HepG2 (cell line): ENCODE results near the gene ATPAF2. TPM values are rescaled to one million over a fixed set of nuclear protein-coding genes. Genes with fewer than 3 reads are reported as not detected.

Experiments
- CC2D1A ChIP-seq: sonication (generic); formaldehyde crosslinking; IDR thresholded peaks from 2 replicates; pipeline ENCODE4 v1.8.1; 2023; ENCODE audit warnings: mild to moderate bottlenecking, missing genetic modification reagents
- CREB1 ChIP-seq, 2 experiments: fragments of 450-650 bp in 1 of 2; IDR thresholded peaks; 2 replicates each; pipeline ENCODE4 v1.6.1; 2016 to 2017; ENCODE audit warnings: control low read depth in 1 of 2, mild to moderate bottlenecking in 1 of 2, missing compliant biosample characterization in 1 of 2, missing genetic modification characterization in 1 of 2
- CREM ChIP-seq, 2 experiments: sonication (generic) in 1 of 2; formaldehyde crosslinking in 1 of 2; IDR thresholded peaks; 2 replicates each; pipeline versions ENCODE4 v1.4.0 to v1.6.1; 2016 to 2020; ENCODE audit warnings: antibody characterized with exemption in 1 of 2, mild to moderate bottlenecking in 1 of 2, missing genetic modification reagents in 1 of 2
- FIP1L1 ChIP-seq: fragments of 200-400 bp; formaldehyde crosslinking; IDR thresholded peaks from 2 replicates; pipeline ENCODE4 v1.6.1; 2018; ENCODE audit warnings: low read depth, mild to moderate bottlenecking, low read length, moderate library complexity, borderline replicate concordance; ENCODE audit not compliant: insufficient read depth
- MTF2 ChIP-seq: sonication (generic); formaldehyde crosslinking; IDR thresholded peaks from 2 replicates; pipeline ENCODE4 v1.5.0; 2020; ENCODE audit warnings: missing genetic modification reagents, borderline replicate concordance
- NFE2L2 ChIP-seq: fragments of 150-350 bp; IDR thresholded peaks from 2 replicates; pipeline ENCODE4 v1.6.1; 2014; ENCODE audit warnings: low read length
- PRMT3 ChIP-seq: sonication (generic); formaldehyde crosslinking; IDR thresholded peaks from 2 replicates; pipeline ENCODE4 v1.8.1; 2022; ENCODE audit warnings: low read depth, mild to moderate bottlenecking, moderate library complexity, missing genetic modification reagents, borderline replicate concordance
- SRY ChIP-seq: sonication (generic); formaldehyde crosslinking; IDR thresholded peaks from 2 replicates; pipeline ENCODE4 v1.8.0; 2022; ENCODE audit warnings: mild to moderate bottlenecking, missing genetic modification reagents
- THYN1 ChIP-seq: sonication (generic); formaldehyde crosslinking; IDR thresholded peaks from 2 replicates; pipeline ENCODE4 v1.8.1; 2023; ENCODE audit warnings: low read depth, mild to moderate bottlenecking, moderate library complexity, missing genetic modification reagents, borderline replicate concordance
- TP53 ChIP-seq: sonication (generic); formaldehyde crosslinking; conservative IDR thresholded peaks from 2 replicates; pipeline ENCODE4 v1.4.0; 2020; ENCODE audit warnings: missing genetic modification reagents
- ZBTB21 ChIP-seq: sonication (generic); formaldehyde crosslinking; IDR thresholded peaks from 2 replicates; pipeline ENCODE4 v1.4.0; 2020; ENCODE audit warnings: missing genetic modification reagents
- ZBTB7B ChIP-seq: sonication (generic); formaldehyde crosslinking; IDR thresholded peaks from 2 replicates; pipeline ENCODE4 v1.4.0; 2020; ENCODE audit warnings: missing genetic modification reagents
- ZNF143 ChIP-seq: sonication (generic); formaldehyde crosslinking; IDR thresholded peaks from 2 replicates; pipeline ENCODE4 v1.4.0; 2020; ENCODE audit warnings: missing genetic modification reagents
- ZNF589 ChIP-seq: sonication (generic); formaldehyde crosslinking; conservative IDR thresholded peaks from 2 replicates; pipeline ENCODE4 v1.8.0; 2022; ENCODE audit warnings: mild to moderate bottlenecking, moderate library complexity, missing genetic modification reagents
- polyA plus RNA-seq, 8 experiments: library from polyadenylated mRNA; depleted of rRNA in 3 of 8; stranded (reverse) in 7 of 8; unstranded in 1 of 8; fragments of >200 nt; fragmentation: Illumina TruSeq in 4 of 8; extraction: Trizol in 4 of 8; gene quantifications; 2 replicates each; pipeline versions ENCODE4 v1.2.1 to v1.2.3, GENCODE V29; 2011 to 2016; ENCODE audit warnings: low read depth in 4 of 8, missing spikeins in 1 of 8, mixed read lengths in 1 of 8; ENCODE audit not compliant: insufficient read depth in 1 of 8
- total RNA-seq, 5 experiments: library from RNA; depleted of rRNA; stranded (reverse); fragments of >200 nt; fragmentation: Illumina TruSeq; extraction: Trizol; gene quantifications; 2 replicates each; pipeline ENCODE4 v1.2.3, GENCODE V29; 2016; ENCODE audit warnings: low read depth in 1 of 5
- TF ChIP-seq, protein P1 (sequence below): sonication (generic); formaldehyde crosslinking; IDR thresholded peaks from 2 replicates; pipeline ENCODE4 v1.9.0; 2021; ENCODE audit warnings: missing genetic modification reagents, mild to moderate bottlenecking, borderline replicate concordance
- TF ChIP-seq, protein P2 (sequence below): sonication (generic); formaldehyde crosslinking; IDR thresholded peaks from 2 replicates; pipeline ENCODE4 v1.5.0; 2020; ENCODE audit warnings: mild to moderate bottlenecking, missing genetic modification reagents, moderate library complexity
- TF ChIP-seq, protein P3 (sequence below): sonication (generic); formaldehyde crosslinking; IDR thresholded peaks from 2 replicates; pipeline ENCODE4 v1.5.0; 2020; ENCODE audit warnings: mild to moderate bottlenecking, missing genetic modification reagents, borderline replicate concordance

Gene ATPAF2
- total and polyA plus RNA-seq, 2 of the 13 experiments (the other 11 are each of a cell fraction or from before 2014, with no cell fraction given), result 15.0 to 16.5 TPM

DNA sequence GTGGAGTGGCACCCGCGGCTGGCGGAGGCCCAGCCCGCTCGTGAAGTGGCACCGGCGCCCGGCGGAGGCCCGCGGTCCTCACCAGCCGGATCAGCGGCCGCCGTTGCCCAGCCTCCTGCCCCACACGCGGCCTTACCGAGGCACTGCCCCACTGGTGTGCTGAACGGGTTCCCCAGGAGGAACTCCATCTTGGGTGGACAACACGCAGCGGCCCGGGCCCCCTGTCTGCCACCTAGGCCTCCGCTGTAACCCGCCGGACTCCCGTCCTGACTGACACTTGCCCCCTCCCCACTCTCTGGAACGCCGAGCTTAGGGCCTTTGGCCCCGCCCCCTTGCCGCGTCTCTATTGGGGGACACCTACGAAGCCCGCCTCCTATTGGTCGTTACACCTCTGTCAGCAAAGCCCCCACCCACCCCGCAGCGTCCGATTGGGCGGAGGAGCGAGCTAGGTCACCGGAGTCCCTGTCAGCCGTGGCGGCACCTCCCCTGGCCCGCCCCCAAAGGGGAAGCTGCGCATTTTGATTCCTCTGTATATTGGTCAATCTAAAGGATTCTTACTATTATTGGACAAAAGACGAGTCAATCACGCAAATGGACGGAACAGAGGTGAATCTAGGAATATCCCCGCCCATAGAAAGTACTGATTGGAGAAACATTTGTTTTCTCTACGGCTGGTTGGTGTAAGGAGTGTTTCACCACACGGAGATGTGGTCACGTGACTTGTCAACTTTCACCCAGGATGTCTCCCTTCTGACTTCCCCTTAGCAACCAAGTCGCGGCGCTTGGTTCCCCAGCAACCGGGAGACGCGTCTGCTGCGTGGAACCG, 66.6 kb downstream of the ATPAF2 start, which contains the start of the genes DRC3 and TOM1L2 (continued):
- TF ChIP-seq PRMT3 (CRISPR knock-in tag) (no peak), CREM (IDR thresholded peaks at IDR 0.05) (peak; percentile 91), CREM (CRISPR knock-in tag; IDR thresholded peaks at IDR 0.05) (no peak), ZNF143 (CRISPR knock-in tag) (no peak), CREB1 (IDR thresholded peaks at IDR 0.05) (peak; percentile 92), CREB1 (CRISPR knock-in tag; IDR thresholded peaks at IDR 0.05) (peak; percentile 94), TP53 (CRISPR knock-in tag) (no peak; the same call in 1 of the 2 replicates), NFE2L2 (no peak), CC2D1A (CRISPR knock-in tag) (no peak), FIP1L1 (no peak), MTF2 (CRISPR knock-in tag) (no peak), SRY (no peak), THYN1 (CRISPR knock-in tag) (no peak), ZBTB7B (CRISPR knock-in tag) (no peak), ZNF589 (no peak), ZBTB21 (CRISPR knock-in tag) (no peak)
- TF ChIP-seq, protein P1, sequence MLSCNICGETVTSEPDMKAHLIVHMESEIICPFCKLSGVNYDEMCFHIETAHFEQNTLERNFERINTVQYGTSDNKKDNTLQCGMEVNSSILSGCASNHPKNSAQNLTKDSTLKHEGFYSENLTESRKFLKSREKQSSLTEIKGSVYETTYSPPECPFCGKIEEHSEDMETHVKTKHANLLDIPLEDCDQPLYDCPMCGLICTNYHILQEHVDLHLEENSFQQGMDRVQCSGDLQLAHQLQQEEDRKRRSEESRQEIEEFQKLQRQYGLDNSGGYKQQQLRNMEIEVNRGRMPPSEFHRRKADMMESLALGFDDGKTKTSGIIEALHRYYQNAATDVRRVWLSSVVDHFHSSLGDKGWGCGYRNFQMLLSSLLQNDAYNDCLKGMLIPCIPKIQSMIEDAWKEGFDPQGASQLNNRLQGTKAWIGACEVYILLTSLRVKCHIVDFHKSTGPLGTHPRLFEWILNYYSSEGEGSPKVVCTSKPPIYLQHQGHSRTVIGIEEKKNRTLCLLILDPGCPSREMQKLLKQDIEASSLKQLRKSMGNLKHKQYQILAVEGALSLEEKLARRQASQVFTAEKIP, result no peak
- TF ChIP-seq, protein P2, sequence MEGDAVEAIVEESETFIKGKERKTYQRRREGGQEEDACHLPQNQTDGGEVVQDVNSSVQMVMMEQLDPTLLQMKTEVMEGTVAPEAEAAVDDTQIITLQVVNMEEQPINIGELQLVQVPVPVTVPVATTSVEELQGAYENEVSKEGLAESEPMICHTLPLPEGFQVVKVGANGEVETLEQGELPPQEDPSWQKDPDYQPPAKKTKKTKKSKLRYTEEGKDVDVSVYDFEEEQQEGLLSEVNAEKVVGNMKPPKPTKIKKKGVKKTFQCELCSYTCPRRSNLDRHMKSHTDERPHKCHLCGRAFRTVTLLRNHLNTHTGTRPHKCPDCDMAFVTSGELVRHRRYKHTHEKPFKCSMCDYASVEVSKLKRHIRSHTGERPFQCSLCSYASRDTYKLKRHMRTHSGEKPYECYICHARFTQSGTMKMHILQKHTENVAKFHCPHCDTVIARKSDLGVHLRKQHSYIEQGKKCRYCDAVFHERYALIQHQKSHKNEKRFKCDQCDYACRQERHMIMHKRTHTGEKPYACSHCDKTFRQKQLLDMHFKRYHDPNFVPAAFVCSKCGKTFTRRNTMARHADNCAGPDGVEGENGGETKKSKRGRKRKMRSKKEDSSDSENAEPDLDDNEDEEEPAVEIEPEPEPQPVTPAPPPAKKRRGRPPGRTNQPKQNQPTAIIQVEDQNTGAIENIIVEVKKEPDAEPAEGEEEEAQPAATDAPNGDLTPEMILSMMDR (CRISPR knock-in tag), result no peak
- TF ChIP-seq, protein P3, sequence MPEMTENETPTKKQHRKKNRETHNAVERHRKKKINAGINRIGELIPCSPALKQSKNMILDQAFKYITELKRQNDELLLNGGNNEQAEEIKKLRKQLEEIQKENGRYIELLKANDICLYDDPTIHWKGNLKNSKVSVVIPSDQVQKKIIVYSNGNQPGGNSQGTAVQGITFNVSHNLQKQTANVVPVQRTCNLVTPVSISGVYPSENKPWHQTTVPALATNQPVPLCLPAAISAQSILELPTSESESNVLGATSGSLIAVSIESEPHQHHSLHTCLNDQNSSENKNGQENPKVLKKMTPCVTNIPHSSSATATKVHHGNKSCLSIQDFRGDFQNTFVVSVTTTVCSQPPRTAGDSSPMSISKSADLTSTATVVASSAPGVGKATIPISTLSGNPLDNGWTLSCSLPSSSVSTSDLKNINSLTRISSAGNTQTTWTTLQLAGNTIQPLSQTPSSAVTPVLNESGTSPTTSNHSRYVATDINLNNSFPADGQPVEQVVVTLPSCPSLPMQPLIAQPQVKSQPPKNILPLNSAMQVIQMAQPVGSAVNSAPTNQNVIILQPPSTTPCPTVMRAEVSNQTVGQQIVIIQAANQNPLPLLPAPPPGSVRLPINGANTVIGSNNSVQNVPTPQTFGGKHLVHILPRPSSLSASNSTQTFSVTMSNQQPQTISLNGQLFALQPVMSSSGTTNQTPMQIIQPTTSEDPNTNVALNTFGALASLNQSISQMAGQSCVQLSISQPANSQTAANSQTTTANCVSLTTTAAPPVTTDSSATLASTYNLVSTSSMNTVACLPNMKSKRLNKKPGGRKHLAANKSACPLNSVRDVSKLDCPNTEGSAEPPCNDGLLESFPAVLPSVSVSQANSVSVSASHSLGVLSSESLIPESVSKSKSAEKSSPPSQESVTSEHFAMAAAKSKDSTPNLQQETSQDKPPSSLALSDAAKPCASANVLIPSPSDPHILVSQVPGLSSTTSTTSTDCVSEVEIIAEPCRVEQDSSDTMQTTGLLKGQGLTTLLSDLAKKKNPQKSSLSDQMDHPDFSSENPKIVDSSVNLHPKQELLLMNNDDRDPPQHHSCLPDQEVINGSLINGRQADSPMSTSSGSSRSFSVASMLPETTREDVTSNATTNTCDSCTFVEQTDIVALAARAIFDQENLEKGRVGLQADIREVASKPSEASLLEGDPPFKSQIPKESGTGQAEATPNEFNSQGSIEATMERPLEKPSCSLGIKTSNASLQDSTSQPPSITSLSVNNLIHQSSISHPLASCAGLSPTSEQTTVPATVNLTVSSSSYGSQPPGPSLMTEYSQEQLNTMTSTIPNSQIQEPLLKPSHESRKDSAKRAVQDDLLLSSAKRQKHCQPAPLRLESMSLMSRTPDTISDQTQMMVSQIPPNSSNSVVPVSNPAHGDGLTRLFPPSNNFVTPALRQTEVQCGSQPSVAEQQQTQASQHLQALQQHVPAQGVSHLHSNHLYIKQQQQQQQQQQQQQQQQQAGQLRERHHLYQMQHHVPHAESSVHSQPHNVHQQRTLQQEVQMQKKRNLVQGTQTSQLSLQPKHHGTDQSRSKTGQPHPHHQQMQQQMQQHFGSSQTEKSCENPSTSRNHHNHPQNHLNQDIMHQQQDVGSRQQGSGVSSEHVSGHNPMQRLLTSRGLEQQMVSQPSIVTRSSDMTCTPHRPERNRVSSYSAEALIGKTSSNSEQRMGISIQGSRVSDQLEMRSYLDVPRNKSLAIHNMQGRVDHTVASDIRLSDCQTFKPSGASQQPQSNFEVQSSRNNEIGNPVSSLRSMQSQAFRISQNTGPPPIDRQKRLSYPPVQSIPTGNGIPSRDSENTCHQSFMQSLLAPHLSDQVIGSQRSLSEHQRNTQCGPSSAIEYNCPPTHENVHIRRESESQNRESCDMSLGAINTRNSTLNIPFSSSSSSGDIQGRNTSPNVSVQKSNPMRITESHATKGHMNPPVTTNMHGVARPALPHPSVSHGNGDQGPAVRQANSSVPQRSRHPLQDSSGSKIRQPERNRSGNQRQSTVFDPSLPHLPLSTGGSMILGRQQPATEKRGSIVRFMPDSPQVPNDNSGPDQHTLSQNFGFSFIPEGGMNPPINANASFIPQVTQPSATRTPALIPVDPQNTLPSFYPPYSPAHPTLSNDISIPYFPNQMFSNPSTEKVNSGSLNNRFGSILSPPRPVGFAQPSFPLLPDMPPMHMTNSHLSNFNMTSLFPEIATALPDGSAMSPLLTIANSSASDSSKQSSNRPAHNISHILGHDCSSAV, result no peak
